ENCODE data around the gene PSMC5.

The PSMC5 gene

DNA sequence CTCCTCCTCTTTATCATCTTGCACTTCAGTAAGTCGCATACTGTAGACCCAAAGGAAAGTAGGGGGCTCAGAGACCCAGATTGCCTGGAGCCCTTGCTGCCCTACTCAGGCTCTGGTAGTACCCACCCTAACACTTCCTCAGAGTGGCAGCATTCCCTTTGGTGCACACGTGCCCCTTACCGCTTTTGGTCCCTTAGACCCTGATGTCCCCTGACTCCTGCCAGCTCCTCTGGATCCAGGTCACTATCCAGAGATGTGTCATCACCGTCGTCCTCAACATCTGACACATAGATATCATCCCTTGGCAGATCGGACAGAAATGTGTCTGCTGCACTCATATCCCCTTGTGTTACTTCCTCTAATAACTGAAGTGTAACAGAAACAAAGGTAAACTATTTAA, 5.4 kb upstream of the PSMC5 start:
- no peak for DNase-seq

- no peak for DNase-seq
Measured at GRCh38 chr17:63822537-63822936, 4.7 kb upstream of the PSMC5 start.

DNA sequence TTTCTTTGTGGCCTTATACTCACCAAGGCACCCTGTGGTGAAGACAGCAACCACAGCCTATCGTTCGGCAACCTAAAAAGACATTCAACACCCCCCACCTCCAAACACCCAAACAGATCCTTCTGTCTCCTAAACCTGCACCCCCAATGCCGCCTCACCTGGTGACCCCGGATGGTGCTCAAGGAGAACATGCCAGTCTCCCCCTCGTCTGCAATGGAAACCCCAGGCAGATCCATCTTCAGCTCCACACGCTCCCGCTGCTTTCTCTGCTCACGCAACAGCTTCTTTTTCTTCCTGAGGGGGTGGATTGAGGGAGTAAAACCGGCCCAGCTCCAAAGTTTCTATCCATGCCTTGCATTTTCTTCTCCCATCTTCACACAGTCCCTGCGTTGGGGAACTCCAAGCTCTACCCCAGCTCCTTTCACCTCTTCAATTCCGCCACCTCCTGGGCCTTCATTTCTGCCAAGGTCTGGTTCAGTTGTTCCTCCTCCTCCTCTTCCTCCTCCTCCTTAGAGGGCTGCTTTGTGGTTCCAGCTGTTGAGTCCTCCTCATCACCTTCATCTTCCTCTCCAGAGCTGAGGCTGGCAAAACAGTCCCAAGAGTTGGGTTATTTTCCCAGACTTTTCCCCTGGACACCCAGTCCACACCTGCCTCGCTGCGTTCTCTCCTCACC, 3.4 kb upstream of the PSMC5 start:
- no peak for DNase-seq

- DNase-seq = no peak
Measured at GRCh38 chr17:63824362-63824761, 2.9 kb upstream of the PSMC5 start.

- no peak for DNase-seq
Measured at GRCh38 chr17:63826468-63827001, 696 bp upstream of the PSMC5 start.

DNA sequence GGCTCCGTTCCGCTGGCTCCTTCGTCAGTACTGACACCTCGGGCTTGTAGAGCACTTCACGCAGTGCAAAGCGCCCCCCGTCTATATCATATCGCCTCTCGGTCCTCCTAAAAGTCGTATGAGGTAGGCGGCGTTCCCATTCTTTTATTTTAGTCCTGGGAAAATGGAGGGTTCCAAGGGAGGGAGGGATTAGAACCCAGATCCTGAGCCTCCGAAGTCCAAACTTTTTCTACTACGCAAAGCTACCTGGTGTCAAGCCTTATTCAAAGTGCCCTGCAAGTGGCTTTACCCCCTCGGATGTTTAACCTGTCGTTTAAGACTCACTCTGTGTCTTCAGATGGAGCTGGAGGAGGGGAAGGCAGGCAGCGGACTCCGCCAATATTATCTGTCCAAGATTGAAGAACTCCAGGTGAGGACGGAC, 580 bp downstream of the PSMC5 start:
- DNase-seq = no peak

DNA sequence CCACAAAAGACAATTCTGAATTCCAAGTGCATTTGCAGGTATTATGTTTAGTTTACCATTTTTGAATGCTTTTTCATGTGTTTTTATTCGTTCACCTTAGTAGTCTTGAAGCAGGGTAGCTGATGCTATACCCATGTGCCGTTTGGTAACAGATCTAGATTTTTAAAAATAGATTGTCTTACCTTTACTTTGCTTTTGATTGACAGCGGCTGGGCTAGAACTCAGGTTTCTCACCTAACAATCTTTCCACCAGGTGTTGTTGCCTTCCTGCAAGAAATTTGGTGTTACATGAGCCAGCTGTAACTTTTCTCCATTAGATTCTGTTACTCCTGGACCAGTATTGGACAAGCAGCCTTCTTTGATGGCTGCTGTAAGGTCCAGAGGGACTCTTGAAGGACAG, 1.7 kb downstream of the PSMC5 start:
- no peak for DNase-seq

DNA sequence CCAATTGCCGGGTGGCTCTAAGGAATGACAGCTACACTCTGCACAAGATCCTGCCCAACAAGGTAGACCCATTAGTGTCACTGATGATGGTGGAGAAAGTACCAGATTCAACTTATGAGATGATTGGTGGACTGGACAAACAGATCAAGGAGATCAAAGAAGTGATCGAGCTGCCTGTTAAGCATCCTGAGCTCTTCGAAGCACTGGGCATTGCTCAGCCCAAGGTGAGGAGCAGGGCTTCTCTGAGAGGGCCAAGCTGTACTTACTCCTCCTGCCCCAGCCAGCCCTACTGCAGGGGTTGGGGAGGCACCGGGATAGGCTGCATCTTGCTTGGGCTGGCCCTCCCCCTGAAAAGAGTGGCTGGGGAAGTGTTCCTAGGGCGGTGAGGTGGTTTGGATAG, 3.0 kb downstream of the PSMC5 start:
- no peak for DNase-seq

DNA sequence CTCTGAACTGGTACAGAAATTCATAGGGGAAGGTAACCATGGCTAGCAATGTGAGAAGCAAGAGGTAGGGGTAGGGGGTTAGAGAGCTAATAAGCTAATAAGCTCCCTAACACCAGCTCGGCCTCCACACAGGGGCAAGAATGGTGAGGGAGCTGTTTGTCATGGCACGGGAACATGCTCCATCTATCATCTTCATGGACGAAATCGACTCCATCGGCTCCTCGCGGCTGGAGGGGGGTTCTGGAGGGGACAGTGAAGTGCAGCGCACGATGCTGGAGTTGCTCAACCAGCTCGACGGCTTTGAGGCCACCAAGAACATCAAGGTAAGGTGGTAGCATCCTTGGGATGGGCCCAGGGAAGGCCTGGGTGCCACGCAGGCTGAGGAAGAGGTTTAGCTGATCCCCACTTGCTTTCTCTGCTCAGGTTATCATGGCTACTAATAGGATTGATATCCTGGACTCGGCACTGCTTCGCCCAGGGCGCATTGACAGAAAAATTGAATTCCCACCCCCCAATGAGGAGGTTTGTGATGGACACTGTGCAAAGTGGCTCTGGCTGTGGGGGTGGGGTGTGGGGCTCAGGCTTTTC, 3.8 kb downstream of the PSMC5 start:
- no peak for DNase-seq

- no peak for DNase-seq
Measured at GRCh38 chr17:63831505-63831904, 4.3 kb downstream of the PSMC5 start.

DNA sequence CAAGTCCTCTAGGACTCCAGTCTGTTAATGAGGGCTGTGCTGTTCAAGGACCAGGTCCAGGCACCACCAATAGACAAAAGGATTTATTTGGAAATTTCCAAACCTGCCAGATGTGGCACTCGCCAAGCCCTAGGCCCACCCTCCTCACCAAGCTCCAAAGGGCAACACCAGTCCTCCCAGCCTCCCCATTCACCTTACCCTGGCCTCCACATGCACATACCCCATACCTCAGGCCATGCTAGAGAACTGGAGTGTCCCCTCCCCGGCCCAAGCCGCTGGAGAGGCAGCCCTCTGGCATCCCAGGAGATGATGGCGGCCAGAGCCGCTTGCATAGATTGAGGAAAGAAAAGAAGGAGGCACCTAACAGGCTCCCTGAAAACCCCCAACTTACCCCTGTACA, 4.8 kb downstream of the PSMC5 start:
- no peak for DNase-seq

- no peak for DNase-seq
Measured at GRCh38 chr17:63832455-63832854, 5.2 kb downstream of the PSMC5 start.

GRCh38 chr17:63833026-63833740, 6.0 kb downstream of the PSMC5 start:
- no peak for DNase-seq

DNA sequence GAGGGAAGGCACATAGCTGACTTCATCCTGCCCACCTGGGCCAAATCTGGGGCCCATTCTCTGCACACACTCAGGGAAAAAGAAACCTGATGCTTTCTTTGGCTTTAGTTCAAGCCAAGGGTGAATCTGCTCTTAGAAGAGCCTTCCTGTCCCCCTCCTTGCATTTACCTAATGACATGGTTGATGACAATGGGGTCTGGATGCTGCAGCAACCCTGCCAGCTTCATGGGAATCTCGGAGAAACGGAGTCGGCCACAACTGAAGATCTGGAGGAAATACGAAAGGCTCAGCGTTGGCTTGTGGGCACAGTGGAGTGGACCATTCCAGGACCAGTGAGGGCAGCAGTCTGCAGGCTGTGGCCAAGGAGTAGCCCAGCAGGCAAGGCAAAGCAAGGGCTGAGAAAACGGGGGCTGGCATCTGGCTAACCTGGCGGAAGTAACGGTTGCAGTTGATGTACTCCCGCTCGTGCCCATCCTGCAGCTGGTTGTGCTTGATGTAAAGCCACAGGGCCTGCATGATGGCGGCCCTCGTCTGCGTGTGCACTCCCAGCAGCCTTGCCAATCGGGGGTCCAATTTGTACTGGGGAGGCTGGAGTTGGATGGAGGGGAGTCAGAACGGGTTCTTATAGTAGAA, 6.6 kb downstream of the PSMC5 start:
- no peak for DNase-seq

DNA sequence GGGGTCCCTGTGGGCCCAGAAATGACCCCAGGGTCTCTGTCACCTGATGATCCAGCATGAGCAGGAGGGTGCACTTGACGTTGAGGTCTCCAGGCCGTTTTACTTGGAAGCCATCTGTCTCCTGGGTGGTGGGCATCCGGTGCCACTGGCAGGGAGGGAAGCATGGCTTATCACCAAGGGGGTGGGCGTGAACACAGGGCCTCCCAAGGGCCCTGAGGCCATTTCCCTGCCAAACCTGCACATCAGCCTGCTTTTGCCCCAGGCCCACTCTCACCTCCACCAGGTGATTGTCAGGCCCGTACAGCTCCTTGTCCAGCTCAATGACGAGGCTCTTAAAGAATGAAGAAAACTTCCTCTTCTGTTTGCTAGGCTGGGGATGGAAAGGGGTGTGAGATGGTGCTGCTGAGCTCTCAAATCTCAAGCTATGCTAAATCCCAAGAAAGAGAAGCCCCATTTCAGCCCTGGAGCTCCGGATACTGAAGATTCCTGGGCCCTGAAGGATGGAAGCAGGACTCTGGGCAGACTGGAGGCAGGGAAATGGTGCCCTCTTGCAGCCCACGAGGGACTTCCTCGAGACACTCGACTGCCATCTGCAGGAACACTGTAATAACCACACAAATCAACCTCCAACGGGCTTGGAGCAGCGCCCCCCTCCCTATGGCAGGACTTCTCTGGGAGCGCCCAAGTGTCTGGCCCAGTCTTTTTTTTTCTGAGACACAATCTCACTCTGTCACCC, 7.4 kb downstream of the PSMC5 start:
- DNase-seq = peak; percentile 69

DNA sequence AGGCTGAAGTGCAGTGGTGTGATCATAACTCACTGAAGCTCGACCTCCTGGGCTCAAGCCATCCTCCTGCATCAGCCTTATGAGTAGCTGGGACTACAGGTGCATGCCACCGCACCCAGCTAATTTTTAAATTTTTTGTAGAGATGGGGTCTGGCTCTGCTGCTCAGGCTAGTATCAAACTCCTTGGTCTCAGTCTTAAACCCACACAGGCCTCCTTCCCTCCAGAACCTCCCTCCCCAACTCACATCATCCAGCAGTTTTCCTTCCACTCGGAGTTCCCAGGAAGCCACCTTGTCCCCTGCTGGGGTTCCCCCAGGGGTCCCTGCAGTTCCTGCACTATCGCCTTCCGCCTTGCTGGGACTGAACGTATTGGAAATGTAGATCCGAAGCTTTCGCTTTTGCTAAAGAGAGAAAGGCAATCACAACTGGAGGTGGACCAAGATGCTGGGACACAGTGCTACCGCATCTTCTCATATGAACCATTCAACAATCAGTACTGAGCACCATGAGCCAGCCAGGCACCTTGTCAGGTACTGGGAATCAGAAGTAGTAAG, 8.0 kb downstream of the PSMC5 start:
- no peak for DNase-seq

GRCh38 chr17:63836811-63837210, 9.6 kb downstream of the PSMC5 start:
- DNase-seq = no peak

- DNase-seq = no peak
Measured at GRCh38 chr17:63837480-63837879, 10.2 kb downstream of the PSMC5 start.

GRCh38 chr17:63837962-63838600, 10.8 kb downstream of the PSMC5 start:
- no peak for DNase-seq

DNA sequence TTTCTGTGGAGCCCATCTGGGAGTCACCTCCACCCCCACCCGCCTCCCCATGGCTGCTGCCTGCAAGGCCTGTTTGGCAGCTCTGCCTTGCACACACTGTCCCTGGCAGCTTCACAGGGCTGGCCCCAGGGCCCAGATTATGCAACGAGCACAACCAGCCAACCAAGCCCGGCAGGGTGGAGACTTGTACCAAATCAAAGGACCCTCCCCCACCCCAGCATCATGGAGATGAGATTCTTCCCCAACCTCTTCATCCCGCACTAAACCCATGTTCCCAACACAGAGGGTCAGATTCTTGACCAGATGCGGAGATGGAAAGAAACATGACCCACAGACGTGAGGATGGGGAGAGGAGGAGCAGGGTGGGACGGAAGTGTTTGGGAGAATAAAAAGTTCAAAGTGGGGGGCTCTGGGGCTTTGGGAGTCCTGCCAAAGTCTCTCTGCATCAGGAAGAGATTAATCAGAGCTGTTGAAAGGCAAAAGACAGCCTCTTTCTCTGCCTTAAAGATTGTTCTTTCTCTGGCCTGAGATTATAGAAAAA, 11.5 kb downstream of the PSMC5 start:
- no peak for DNase-seq

DNA sequence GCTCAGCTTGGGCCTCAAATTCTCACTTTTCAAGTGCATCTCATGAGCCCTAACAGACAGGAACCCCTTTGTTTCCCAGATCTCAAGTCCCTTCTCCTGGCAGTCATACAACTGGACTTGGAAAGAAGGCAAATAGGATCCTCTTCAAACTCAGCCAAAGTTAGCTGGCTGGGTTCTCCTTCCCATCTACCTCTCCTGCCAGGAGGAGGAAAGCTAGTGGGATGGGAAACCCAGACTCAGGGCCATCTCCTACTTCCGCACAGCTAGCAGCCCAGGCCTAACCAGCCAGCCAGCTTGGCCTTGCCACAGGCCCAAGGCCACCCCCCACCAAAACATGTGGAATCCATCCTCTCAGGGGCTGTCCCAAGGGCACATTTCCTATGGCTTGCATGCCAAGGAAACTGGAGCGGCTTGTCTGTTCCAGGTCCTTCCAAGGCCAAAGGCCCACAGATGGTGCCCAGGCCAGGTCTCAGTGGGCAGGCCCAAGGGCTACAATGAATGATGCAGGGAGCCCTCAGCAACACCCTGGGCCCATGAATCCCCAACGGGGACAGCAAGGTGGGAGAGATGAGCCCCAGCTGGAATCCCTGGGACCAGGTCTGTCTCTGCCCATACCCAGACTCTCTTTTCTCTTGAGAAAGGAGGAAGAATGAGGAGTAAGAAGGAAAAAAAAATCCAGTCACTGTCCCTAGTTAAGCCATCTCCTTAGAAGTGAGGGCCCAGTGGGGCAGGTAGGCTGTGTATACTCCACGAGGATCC, 13.5 kb downstream of the PSMC5 start:
- DNase-seq = no peak

All from NCI-H2107 (cell line).